Tongue (tissue), 2 donors: ENCODE measurements around the gene IFT27. TPM values are rescaled to one million over a fixed set of nuclear protein-coding genes. Genes with fewer than 3 reads are reported as not detected.
A peak's percentile ranks its signal among the peaks of the same experiment; 100 is the strongest.

Experiments
- DNase-seq: peaks from one replicate; pipeline ENCODE4 v3.0.0-alpha.2; 2015
- total RNA-seq: library from RNA; depleted of rRNA; stranded (reverse); fragments of >200 nt; gene quantifications from one replicate; pipeline ENCODE4 v1.2.3, GENCODE V29; 2014

Gene IFT27, protein sequence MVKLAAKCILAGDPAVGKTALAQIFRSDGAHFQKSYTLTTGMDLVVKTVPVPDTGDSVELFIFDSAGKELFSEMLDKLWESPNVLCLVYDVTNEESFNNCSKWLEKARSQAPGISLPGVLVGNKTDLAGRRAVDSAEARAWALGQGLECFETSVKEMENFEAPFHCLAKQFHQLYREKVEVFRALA
- total RNA-seq, result 14.0 TPM

DNA sequence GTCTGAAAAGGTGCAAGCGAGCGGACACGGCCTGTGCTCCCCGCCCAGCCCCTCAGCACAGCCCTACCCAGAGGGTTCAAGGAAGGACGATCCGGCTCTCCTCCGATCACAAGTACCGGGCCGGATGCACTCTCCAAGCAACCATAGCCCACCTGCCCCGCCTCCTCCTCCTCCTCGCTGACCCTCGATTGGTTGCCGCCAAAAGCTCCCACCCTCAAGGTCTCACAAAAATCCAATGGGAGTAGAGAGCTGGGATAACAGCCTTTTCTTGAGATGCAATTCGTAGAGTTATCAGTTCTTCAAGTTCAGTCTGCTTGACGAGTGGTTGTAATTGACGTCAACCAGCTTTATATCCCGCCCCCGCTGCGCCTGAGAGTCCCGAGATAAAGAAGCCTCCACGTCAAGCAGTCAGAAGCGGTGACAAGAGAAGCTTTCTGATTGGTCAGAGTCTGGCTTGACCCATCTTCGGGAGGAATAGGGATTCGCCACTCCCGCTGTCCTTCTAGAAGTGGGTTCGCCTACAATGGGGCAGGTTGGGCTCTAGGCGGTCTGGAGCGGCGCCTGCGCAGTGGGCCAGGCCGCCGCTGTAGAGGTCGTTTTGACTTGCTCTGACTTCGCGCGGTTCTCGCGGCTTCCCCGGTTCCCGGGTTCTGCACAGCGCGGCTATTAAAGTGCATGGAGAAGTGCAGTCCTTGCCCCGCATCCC lies at the start of gene IFT27:
IFT27 (minus strand) TSS at position 156 of the 706 bp plus-strand sequence. CDS start 412 bp downstream, outside the sequence.
- peak; percentile 100 for DNase-seq

DNA sequence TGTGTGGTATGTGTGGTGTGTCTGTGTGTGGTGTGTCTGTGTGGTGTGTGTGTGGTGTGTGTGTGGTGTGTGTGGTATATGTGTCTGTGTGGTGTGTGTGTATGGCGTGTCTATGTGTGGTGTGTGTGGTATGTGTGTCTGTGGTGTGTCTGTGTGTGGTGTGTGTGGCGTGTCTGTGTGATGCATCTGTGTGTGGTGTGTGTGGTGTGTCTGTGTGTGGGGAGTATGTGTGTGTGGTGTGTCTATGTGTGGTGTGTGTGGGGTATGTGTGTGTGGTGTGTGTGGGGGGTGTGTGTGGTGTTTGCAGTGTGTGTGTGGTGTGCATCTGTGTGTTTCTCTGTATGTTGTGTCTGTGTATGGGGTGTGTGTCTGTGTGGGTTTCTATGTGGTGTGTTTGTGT lies 48.7 kb upstream of the IFT27 start:
- DNase-seq, result no peak

DNA sequence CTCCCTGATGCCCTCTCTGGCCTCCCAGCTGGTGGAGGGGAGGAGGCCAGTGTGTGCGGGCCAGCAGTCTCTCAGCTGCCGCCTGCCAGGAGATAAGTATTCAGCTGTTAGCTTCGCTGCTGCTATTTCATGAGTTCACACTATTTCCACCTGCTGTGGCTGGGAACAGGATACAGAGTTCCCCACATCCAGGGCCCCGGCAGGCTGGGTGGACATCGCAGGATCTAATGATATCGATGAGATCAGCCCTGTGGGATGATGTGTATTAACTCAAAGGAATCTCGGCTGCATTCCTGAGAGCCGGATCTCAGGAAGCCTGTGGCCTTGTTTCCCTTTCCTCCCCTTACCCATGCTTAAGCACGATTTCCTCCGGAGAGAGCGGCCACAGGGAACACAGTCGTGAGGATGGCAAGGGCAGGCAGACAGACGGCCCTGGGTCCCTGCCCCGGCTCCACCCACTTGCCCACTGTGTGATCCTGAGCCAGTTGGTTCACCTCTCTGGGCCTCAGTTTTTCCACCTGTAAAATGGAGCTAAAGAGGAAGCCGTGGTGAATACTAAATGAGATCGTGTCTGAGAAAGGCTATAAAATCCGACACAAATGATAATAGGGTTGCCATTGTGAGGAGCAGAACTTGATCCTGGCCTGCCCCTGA lies 47.4 kb upstream of the IFT27 start:
- peak; percentile 95 for DNase-seq

DNA sequence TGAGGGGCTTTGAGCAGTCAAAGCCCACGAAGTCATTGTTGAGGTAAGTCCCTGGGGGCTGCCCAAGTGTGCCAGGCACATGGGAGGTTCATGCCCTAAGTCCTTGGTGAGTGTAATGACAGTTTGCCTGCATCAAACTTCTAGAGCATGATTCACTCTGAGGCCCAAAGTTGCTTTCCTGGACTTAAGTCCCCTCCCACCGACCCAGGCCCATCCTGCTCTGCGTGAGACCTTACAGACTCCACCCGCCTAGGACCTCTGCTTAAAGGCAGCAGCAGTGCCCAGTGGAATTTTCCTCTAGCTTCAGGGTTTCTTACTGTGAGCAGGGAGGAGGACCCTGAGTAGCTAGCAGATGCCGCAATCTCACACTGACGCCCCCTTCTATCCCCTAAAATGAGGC lies 46.7 kb upstream of the IFT27 start:
- DNase-seq, result no peak

DNA sequence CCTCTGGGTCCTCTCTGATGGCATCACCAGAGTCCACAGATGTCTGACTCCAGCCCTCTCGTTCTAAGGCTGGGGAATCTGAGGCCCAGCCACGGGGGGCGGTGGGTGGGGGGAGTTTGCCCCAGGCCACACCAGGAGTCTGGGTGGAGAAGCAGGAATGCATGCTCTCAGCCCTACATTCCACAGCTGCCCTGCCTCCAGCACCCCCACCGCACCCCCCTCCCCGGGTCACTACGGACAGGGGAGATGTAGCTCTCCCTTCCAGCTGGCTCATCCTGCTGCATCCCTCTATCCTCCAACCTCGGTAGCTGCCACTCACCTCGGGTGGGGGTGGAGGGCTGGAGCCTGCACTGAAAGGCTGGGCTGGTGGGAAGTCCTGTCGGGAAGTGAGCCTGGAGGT lies 43.2 kb upstream of the IFT27 start:
- DNase-seq, result no peak

DNA sequence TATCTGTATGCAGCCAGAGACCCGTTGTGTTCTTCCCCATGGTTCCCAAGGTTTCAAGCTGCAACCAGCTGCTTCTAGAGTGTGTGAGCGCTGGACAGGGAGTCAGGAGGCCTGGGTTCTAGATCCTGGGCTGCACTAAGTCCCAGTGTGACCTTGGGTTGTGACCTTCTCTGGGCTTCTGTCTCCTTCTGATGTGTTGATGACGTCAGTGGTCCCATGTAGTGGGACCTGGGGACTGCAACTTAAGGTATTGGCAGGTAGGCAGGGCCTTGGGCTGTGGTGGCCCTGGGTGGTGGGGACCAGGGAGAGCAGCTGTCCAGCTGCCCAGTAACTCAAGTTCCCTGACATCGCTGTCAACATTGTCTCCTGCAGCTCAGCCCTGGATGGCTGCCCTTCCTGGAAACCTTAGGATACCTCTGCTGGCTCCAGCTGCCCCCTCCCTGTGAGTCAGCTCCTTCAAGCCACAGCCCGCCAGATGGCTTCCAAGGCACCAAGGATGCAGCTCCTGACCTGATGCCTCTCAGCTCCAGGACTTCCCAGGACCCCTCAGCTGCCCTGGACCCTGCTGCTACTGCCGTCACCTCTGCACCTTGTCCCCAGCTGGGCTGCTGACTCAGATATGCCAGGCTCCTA lies 42.2 kb upstream of the IFT27 start:
- DNase-seq, result no peak

DNA sequence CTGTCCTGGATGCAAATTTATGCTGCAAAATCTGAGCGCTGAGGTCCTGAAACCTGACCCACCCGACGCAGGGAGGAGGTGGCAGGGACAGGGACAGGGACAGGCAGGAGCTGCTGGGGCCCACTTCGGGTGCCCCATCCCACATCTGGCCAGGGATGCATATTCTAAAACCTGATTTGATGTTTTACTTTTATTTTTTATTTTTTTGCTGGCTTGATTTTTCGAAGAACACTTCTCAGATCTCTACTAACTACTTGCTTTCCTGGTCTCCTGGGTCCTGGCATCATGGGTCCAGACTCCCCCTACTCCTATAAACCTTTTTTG lies 41.6 kb upstream of the IFT27 start:
- no peak for DNase-seq

DNA sequence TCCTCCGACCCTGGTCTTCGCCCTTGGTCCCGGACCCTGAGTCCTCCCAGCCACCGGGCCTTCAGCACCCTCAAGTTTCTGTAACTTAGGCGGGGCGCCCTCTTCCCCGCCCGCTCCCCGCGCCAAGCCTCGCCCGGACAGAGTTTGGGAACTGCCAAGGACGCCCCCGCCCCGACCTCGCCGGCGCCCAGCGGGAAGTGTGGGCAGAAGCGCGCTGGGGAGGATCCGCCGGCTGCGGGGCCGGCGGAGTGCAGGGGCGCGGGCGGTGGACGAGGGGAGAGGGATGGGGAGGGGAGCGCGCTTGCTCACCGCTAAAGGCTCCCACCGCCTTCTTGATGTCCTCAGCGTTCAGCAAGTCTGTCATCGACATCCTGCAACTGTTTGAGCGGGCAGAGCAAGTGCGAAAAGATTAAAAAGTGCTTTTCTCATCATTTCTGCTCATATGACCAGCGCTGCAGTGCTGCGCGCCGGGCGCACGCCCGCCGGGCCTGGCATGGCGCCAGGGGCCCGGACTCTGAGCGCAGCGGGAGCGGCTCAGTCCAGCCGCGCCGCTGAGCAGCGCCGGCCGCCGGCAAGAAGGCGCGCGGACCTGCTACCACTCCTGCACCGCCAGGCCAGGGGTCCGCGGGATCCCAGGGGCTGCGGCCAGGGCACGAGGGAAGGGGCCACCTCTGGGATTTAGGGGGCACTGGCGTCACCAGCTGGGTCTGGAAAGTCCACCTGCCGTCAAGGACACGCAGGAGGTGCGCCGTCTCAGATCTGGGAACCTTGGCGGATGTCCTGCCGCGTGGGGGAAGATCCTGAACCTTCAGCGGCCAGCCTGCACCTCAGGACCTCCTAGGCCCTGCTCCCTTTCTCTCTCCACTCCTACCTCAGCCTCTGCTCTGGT lies 41.0 kb upstream of the IFT27 start, which contains the start of gene PVALB:
PVALB (minus strand) TSS at position 400 of the 889 bp plus-strand sequence; CDS start at position 370, 30 bp downstream.
- peak; percentile 59 for DNase-seq

DNA sequence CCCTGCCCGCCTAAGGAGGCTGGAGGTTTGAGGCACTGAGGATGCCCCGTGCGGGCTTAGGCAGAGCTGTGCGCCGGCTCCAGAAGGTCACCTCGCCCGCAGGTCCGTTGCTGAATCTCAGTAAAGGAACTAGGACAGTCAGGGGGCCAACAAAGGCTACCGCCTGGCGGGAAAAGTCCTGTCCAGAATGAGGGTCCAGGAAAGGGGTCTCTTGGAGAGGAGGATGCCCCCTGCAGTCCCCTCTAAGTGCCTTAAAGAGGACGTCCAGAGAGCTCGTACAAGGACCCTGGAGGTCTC lies 40.4 kb upstream of the IFT27 start:
- no peak for DNase-seq

DNA sequence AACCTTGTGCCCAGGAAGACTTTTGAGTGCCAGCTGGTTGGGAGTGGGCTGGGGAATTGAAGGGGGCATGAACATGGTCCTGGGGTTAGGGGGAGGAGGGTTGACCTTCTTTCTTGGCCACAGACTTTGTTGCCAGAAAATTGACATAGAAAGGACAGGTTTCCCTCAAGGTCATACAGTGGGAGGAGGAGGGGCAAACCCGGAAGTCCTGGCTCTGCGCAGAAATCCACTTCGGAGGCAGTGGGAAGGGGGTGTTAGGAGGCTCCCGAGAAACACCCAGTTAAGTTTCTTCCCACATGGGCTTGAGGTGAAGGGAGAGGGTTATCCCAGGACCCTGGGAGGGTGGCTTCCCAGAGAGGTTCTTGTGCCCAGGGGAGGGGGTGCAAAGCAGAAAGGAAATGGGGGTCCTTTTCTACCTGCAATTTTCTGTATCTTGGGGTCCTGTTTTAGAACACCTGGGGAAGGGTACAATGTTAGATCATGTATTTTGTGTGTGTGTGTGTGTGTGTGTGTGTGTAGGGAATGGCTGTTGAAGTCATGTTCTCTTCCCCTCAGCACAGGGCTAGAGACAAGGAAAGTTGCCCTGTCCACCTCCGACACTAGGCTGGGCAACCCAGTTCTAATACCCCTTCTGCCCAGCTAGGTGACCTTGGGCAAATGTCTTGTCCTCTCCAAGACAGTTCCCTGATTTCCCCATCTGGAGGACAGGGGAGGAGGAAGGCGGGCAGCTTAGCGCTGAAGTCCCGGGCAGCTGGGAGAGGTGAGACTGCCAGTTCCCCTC lies 39.8 kb upstream of the IFT27 start:
- no peak for DNase-seq

DNA sequence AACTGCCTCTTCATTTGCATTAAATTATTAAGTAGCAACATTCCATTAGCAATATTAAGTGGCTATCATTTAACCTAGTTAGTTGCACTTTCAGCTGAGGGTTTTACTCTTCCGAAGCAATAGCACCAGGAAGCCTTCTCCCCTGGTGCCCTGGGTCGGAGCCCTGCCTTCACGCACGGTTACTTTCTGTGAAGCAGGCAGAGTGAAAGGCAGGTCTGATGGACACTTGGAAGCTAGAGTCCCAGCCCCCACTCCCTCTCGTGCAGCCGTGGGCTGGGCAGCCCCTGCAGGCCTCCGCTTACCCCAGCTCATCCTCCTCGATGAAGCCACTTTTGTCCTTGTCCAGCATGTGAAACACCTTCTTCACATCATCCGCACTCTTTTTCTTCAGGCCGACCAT lies 38.9 kb upstream of the IFT27 start:
- no peak for DNase-seq

DNA sequence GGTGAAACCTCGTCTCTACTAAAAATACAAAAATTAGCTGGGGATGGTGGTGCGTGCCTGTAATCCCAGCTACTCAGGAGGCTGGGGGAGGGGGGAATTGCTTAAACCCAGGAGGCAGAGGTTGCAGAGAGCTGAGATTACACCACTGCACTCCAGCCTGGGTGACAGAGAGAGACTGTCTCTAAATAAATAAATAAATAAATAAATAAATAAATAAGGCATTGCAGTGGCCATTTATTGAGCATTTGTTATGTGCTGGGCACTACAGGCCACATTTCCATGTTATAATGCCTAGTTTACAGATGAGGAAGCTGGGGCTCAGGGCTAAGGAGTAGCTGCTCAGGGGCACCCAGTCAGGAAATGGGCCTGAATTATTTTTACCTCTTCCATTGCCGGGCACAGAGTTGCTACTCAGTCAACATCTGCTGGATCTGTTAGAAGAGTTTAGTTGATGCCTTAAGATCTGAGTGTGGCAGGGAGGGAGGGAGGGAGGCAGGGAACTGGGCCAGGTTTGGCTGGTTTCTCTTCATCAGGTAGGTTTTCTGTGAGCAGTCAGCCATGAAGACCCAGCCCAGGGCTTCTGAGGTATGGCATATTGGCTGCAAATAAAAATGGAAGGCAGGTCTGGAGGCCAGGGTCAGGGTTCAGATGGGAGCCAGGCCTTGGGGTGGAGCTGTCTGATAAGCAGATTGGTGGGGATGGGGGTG lies 35.3 kb upstream of the IFT27 start:
- DNase-seq, result no peak

DNA sequence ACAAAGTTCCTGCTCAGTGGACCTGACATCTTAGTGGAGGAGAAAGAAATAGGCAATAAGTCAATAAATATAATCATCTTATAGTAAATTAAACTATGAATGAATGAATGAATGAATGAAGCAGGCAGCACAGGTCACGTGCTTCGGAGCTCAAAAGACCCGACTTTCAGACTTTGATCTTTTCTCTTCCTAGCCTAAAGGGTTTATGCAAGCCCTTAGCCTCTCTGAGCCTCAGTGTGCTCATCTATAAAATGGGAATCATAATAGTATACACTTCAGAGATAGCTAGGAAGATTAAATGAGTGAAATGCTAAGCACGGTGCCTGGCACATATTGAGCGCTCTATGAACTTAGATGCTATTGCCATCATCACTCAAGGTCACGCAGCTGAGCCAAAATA lies 33.4 kb upstream of the IFT27 start:
- DNase-seq, result no peak

DNA sequence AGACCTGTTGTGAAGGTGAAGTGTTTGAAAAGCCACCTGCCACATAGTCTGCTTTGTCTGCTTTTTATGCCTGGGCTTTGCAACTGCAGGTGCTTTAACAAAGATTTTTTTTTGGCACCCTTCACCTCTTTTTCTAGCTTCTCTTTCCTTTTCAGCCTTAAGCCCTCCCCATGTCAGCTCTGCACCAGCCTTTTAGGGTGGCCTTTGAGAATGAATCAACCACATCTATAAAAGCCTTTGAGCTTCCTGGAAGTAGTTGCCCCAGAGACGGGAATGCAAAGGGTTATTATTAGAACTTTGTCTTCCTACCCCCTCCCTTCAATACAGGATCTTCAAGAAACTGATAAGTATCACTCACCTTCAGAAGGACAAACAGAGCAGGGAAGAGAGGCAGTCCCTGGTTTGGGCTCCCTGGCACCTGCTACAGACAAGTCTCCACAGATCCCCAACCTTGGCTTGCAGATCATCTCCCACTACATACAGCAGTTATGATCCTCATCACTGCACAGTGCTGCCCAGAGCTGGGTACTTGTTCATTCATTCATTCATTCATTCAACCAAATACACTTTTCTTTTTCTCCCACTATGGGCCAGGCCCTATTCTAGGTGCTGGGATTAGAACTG lies 32.9 kb upstream of the IFT27 start:
- no peak for DNase-seq

DNA sequence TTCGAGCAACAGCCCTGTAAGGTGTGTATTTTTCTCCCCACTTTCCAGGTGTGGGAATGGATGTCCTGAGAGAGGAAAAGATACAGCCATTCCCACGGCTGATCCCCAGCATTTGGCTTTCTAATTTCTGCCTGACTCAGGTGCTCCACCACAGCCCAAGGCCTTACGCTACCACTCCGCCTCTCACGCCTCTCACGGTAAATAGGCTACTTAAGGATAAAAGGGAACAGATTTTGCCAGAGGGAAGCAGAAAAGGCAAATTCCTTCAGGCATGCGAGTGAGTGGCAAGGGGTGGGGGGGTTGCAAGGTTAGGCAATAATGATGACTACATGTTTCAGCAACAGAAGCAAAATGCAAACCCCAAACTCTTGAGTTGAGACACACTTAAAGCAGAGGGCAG lies 31.7 kb upstream of the IFT27 start:
- no peak for DNase-seq

DNA sequence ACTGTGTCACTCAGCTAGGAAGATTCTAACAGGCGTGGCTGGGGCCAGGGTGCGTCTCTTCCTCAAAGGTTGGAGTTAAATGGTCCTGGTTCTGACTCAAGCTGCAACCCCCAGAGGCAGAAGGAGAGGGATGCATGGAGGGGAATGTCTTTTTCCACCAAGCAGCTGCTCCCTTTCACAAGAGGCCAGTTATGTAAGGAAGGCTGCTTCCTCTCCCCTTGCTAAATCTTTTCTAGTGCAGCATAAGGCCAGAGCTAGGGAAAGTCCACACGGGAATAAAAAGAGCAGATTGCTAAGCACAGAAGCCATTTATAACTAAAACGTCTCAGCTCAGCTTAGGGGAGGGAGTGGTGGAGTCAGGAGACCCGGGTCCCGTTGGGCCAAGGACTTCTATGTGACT lies 30.9 kb upstream of the IFT27 start:
- DNase-seq, result peak; percentile 47

DNA sequence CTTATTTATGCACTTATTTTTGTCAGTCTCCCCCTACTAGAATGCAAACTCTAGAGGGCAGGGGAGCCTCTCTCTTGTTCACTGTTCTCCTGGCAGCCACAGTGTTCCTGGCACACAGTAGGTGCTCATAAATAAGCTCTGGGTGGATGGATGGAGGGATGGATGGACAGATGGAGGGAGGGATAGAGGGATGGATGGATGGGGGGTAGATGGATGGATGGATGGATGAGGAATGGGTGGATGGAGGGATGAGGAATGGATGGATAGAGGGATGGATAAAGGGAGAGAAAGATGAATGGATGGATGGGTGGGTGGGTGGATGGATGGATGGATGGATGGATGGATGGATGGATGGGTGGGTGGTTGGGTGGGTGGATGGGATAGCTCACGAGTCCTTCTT lies 27.4 kb upstream of the IFT27 start:
- no peak for DNase-seq

DNA sequence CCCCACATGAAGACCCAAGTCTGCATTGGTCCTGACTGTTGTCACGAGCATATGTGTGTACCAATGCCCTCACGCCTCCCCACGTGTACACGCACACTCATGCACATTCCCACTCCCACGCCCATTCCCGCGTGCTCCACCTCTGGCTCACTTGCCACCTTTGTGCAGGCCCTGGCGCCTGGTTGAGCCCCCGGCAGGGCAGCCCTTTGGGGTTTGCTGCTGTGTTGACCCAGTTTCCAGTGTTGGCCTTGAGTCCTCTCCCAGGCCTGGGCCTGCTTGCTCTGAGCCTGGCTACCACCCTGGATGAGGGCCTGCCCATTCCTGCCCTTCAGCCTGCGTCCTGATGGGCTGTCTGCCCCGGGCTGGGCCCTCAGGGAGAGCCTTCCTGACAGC lies 22.8 kb upstream of the IFT27 start:
- no peak for DNase-seq

DNA sequence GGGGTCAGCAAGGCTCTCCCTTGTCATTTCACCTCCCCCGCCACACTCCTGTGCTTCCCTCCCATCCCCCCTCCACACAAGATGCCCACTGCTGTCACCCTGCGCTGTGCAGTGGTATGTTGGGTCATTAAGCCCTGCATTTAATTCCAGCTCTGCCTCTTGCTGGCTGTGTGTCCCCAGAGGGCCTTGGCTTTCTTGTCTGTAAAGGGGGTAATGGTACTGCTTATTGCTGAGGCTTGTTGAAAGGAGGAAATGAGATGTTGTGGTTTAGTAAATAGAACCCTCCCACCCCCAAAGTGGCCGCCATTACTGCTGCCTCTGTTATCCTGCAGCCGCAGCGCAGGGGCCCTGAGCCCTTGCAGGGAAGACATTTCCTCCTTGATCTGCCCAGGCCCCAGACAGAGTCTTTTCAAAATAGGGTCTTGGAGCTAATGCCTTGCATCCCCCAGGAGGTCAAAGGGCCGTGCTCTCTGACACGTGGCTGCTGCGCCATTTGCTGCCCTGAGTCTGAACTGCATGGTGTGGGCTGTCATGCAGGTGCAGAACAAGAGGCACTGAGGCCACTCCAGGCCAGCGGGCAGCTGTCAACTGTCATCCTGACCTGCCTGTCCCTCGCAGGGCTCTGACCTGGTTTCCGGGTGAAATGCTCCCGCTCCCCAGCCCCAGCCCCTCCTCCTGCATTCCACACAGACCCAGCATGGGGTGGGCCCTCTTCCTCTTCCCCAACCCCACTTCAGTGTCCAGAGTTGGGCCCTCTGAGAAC lies 22.2 kb upstream of the IFT27 start:
- DNase-seq, result no peak

DNA sequence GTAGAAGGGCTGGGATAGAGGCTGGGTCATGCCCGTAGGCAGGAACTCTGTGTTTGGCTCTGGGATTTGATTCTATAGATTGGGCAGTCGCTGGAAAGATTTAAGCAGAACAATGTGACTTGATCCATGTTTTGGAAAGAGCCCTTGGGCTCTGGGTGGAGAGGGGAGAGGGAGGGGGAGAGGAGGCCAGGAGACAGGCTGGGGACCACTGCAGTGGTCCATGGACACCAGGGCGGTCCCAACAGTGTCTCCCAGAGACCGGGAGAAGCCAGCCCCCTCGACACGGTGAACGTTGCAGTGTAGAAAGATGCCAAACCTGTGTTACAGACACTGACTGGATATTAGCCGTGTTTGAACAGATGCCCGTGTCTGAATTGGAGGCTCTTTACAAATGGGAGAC lies 21.5 kb upstream of the IFT27 start:
- DNase-seq, result no peak
